ACC112 (cell line): ENCODE results near the gene MPDU1.
A peak's percentile ranks its signal among the peaks of the same experiment; 100 is the strongest.

Experiments used
- H2AFZ ChIP-seq: fragments of 200-600 bp; sonication (generic); one replicate; pipeline ENCODE4 v1.6.0; 2017; ENCODE audit warnings: antibody characterized with exemption, low read length; ENCODE audit not compliant: unreplicated experiment
- H3K27ac ChIP-seq: fragments of 200-600 bp; sonication (generic); 2 replicates; pipeline ENCODE4 v1.5.1; 2014; ENCODE audit warnings: low read depth, mild to moderate bottlenecking, antibody characterized with exemption, low read length, moderate library complexity
- H3K27me3 ChIP-seq: fragments of 200-600 bp; sonication (generic); 2 replicates; pipeline ENCODE4 v1.6.1; 2014; ENCODE audit warnings: mild to moderate bottlenecking, antibody characterized with exemption, low read length, moderate library complexity, mixed read lengths; ENCODE audit not compliant: insufficient read depth
- H3K36me3 ChIP-seq: fragments of 200-600 bp; sonication (generic); 2 replicates; pipeline ENCODE4 v1.6.1; 2016; ENCODE audit warnings: mild to moderate bottlenecking, antibody characterized with exemption, low read length, moderate library complexity, mixed read lengths; ENCODE audit not compliant: insufficient read depth
- H3K4me1 ChIP-seq: fragments of 200-600 bp; sonication (generic); one replicate; pipeline ENCODE4 v1.6.1; 2016; ENCODE audit warnings: low read length, mixed read lengths; ENCODE audit not compliant: insufficient read depth, unreplicated experiment, control insufficient read depth
- H3K4me3 ChIP-seq: fragments of 200-600 bp; sonication (generic); 2 replicates; pipeline ENCODE4 v1.5.1; 2014; ENCODE audit warnings: mild to moderate bottlenecking, low read depth, low read length
- H3K79me2 ChIP-seq: fragments of 200-600 bp; sonication (generic); one replicate; pipeline ENCODE4 v1.6.0; 2016; ENCODE audit warnings: low read length; ENCODE audit not compliant: control insufficient read depth, unreplicated experiment, insufficient read depth

Gene MPDU1

DNA sequence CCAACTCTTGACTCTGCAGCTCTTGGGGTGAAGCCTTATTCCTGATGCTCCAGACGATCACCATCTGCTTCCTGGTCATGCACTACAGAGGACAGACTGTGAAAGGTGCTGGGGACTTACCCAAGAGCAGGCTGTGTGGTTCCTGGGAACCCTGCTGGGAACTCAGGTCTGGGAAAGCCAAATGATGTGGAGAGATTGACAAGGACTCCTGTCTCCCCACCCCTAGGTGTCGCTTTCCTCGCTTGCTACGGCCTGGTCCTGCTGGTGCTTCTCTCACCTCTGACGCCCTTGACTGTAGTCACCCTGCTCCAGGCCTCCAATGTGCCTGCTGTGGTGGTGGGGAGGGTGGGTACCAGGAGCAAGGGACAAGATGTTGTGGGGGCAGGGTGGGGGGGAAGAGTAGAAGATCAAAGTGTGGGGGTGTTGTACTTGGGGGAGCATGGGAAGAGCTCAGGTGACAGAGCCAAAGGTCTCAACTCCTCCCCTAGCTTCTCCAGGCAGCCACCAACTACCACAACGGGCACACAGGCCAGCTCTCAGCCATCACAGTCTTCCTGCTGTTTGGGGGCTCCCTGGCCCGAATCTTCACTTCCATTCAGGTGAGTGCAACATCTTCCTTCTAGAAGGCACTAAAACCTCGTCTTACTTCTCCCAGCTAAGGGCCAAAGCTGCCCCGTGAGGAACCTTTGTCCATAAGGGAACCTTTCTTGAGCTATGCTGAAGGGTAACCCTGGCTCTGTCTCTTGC is 3.2 kb downstream of the MPDU1 start:
- H2AFZ ChIP-seq: no peak overlapping the region
- 0 out of 2 replicates have a peak, but pooled peaks cover 3% of the 10 kb centered on the region for H3K36me3 ChIP-seq
- no peak overlapping the region for H3K4me3 ChIP-seq
- H3K4me1 ChIP-seq: peaks cover 59% of the 10 kb centered on the region
- no peaks in the 10 kb centered on the region for H3K27me3 ChIP-seq
- peaks cover 34% of the 10 kb centered on the region for H3K79me2 ChIP-seq
- H3K27ac ChIP-seq: peak overlapping the region; percentile 30

DNA sequence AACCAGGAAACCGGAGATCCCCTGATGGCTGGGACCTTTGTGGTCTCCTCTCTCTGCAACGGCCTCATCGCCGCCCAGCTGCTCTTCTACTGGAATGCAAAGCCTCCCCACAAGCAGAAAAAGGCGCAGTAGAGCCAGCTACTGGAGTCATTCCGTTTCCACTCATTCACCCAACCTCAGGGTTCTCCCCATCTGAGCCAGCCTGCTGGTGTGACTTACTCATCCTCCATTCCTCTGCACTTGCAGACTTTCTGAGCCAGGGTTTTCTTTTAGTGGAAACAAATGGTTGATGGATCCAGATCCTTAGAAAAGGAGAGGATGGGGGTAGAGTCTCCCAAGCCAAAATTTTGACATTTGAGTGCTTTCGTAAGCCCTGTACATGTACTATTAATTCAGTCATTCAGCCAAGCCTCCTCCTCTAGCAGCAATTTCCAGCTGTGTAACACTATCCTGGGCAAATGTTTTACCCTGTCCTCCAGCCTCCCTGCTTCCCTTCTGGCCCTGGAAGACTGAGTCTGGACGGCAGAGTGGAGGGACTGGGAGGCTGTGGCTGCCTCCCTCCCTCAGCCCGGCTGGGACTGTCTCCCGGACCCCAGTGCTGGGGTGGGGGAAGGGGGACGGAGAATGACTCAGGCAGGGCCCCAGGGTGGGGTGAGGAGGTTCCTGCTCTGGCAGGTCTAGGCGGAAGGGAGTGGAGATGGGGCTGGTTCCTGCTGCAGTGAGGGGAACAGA is 3.9 kb downstream of the MPDU1 start:
- Histone ChIP-seq H2AFZ (no peak overlapping the region), H3K79me2 (peaks cover 33% of the 10 kb centered on the region), H3K36me3 (0 out of 2 replicates have a peak, but pooled peaks cover 3% of the 10 kb centered on the region), H3K27ac (peak overlapping the region; percentile 65), H3K4me1 (peaks cover 52% of the 10 kb centered on the region), H3K27me3 (no peaks in the 10 kb centered on the region), H3K4me3 (peak overlapping the region; percentile 4; the same call in 1 of the 2 replicates)

- Histone ChIP-seq H3K79me2 (peaks cover 27% of the 10 kb centered on the region), H3K27ac (peak overlapping the region; percentile 65; the same call in 1 of the 2 replicates), H3K4me1 (peaks cover 44% of the 10 kb centered on the region), H3K4me3 (no peak overlapping the region), H3K27me3 (no peaks in the 10 kb centered on the region), H2AFZ (no peak overlapping the region), H3K36me3 (peaks cover 3% of the 10 kb centered on the region; the same call in 1 of the 2 replicates)
Measured at GRCh38 chr17:7588553-7589203, 5.0 kb downstream of the MPDU1 start.

DNA sequence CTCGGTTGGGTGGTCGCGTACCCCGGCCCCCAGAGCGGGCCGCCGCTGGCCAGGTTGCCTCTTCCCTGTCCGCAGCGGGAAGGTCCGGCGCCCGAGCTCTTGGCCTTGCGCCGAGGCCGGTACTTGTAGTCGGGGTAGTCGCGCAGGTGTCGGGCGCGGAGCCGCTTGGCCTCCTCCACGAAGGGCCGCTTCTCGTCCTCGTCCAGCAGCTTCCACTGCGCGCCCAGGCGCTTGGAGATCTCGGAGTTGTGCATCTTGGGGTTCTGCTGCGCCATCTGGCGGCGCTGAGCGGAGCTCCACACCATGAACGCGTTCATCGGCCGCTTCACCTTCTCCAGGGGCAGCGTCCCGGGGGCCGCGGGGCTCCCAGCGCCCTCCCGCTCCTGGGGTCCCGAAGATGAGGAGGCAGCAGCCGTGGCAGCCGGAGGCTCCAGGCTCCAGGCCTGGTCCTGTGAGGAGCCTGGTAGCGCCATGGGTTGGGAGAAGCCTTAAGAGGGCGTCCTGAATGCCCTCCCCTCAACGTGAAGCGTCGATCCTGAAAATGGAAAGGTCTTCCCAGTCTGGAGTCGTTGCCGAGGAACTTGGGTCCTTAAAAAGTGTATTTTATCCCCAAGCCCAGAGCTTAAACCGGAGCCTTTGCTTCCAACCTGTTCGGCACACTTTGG is 5.7 kb downstream of the MPDU1 start:
- Histone ChIP-seq H2AFZ (no peak overlapping the region), H3K4me3 (no peak overlapping the region), H3K36me3 (peaks cover 3% of the 10 kb centered on the region; the same call in 1 of the 2 replicates), H3K79me2 (peaks cover 24% of the 10 kb centered on the region), H3K27ac (no peak overlapping the region), H3K4me1 (peaks cover 44% of the 10 kb centered on the region), H3K27me3 (no peaks in the 10 kb centered on the region)

DNA sequence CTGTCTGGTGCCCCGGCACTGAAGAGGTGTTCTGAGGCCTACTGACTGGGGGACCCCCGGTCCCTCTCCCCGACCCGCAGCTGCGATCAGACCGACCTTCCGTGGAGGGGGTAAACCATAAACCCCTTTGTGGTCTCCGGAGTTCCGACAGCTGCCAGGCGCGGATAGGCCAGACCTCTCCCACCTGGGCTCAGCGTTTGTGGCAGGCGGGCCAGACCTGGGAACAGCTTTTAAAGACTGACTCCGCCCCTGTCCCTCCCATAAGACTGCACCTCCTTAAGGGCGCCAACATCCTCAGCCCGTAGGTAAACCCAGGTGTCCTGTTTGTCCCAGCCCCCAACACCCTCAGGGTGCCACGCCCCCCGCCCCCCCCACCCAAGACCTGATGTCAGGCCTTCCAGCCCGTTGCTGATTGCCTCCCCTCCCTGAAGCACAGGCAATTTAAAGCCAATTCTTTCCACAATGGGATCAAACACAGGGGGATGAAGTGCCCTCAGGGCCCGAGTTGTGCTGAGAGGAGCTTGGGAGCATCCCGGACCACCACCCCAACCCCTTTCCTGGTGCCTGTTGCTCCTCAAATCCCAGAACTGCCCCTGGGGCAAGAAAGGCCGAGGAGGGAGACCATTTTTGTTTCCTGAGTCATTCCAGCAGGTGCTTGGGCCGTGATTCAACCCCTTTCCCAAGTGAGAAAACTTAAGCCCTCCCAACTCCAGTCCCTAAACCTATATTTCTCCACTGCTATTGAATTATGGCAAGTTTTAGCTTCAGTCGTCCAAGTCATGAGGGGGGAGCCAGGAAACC is 6.4 kb downstream of the MPDU1 start, which contains the start of gene SOX15:
SOX15 (minus strand) TSS at position 204 of the 801 bp plus-strand sequence. CDS start 418 bp downstream, outside the sequence.
- no peak within 1 kb of the TSS for H3K4me3 ChIP-seq
- H3K79me2 ChIP-seq: peaks cover 17% of the 10 kb centered on the region
- no peak within 1 kb of the TSS for H2AFZ ChIP-seq
- peaks cover 3% of the 10 kb centered on the region; the same call in 1 of the 2 replicates for H3K36me3 ChIP-seq
- H3K27ac ChIP-seq: peak within 1 kb of the TSS; percentile 53
- peaks cover 44% of the 10 kb centered on the region for H3K4me1 ChIP-seq
- no peaks in the 10 kb centered on the region for H3K27me3 ChIP-seq

DNA sequence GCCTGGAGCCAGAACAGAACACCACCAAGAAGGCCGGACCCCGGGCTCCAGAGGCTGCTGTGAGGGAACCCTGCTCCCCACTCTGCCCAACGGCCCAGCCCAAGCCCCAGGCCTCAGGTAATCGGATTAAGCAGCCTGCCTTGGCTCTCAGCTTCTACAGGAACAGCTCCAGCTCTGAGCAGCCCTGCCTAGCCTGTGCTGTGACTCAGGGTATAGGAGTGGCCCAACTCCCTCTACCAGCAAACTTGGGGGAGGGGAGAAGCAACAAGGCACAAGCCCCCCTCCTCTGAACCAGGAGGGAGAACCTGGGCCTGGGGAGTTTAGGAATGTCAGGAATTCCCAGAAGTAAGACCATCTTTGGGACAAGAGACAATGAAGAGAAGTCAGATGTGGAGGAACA is 7.1 kb downstream of the MPDU1 start:
- Histone ChIP-seq H3K4me1 (peaks cover 42% of the 10 kb centered on the region), H3K27me3 (no peaks in the 10 kb centered on the region), H3K27ac (peak overlapping the region; percentile 53), H3K79me2 (peaks cover 11% of the 10 kb centered on the region), H3K36me3 (peaks cover 3% of the 10 kb centered on the region; the same call in 1 of the 2 replicates), H2AFZ (no peak overlapping the region), H3K4me3 (no peak overlapping the region)

GRCh38 chr17:7591596-7591995 is 7.9 kb downstream of the MPDU1 start:
- Histone ChIP-seq H3K79me2 (peaks cover 9% of the 10 kb centered on the region), H3K27me3 (no peaks in the 10 kb centered on the region), H2AFZ (no peak overlapping the region), H3K4me1 (peaks cover 40% of the 10 kb centered on the region), H3K4me3 (no peak overlapping the region), H3K36me3 (peaks cover 3% of the 10 kb centered on the region; the same call in 1 of the 2 replicates), H3K27ac (no peak overlapping the region)

DNA sequence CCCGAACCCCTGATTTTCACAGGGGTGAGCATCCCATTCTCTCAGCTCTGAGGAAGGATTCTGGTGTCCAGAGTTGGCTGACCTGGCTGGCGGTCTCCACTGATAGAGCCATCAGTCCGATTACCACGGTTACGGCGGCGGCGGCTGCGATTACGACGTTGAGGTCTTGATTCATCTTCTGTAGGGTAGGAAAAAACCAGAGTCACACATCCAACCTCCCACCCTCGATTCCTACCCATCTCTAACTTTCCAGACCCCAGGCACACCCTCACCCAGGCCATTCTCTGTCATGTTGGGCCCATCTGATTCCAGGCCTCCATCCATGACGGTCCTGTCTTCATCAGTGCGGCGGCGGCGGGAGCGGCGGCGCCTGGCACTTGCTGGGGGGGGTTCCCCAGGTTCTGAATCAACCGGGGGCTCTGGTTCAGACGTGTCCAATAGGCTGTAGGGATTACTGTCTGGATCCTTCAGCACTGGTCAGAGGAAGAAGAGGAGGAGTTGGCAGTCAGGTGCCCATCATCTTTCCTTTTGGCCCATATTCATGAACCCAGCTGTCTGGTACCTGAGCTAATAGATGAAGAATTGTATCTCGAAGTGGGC is 8.9 kb downstream of the MPDU1 start:
- Histone ChIP-seq H3K36me3 (peaks cover 3% of the 10 kb centered on the region; the same call in 1 of the 2 replicates), H3K4me3 (no peak overlapping the region), H3K4me1 (peaks cover 33% of the 10 kb centered on the region)

GRCh38 chr17:7593296-7593695 is 9.6 kb downstream of the MPDU1 start:
- peaks cover 3% of the 10 kb centered on the region; the same call in 1 of the 2 replicates for H3K36me3 ChIP-seq
- H3K4me3 ChIP-seq: no peak overlapping the region
- no peaks in the 10 kb centered on the region for H3K27me3 ChIP-seq
- peaks cover 9% of the 10 kb centered on the region for H3K79me2 ChIP-seq
- H2AFZ ChIP-seq: no peak overlapping the region
- peaks cover 27% of the 10 kb centered on the region for H3K4me1 ChIP-seq
- H3K27ac ChIP-seq: no peak overlapping the region

More for the DNA sequence above, 8.9 kb downstream of the MPDU1 start:
- Histone ChIP-seq H2AFZ (no peak overlapping the region), H3K27me3 (no peaks in the 10 kb centered on the region), H3K27ac (no peak overlapping the region), H3K79me2 (peaks cover 9% of the 10 kb centered on the region)
